ENCODE data around the gene CLIC4.

GRCh38 chr1:24890887-24891286 lies 145.6 kb downstream of the CLIC4 start:
- TF ChIP-seq ZNF274 (IDR thresholded peaks at IDR 0.05; ENCODE audit: borderline replicate concordance, extremely low read depth, low read length), result no peak
- TF ChIP-seq EZH2 (IDR thresholded peaks at IDR 0.05; ENCODE audit: low read depth, low read length, severe bottlenecking), result no peak
- no peak for TF ChIP-seq TEAD4 (IDR thresholded peaks at IDR 0.05; ENCODE audit: low read depth, low read length)
- no peak for TF ChIP-seq SP1 (IDR thresholded peaks at IDR 0.05; ENCODE audit: low read depth, low read length)
- TF ChIP-seq RFX5 (IDR thresholded peaks at IDR 0.05; ENCODE audit: borderline replicate concordance, low read depth, low read length), result no peak
- no peak for TF ChIP-seq CREB1 (IDR thresholded peaks at IDR 0.05)
- TF ChIP-seq CTCF (IDR thresholded peaks at IDR 0.05; ENCODE audit: control extremely low read depth in 1 of 3, insufficient read depth in 1 of 3, low read depth in 1 of 3, low read length in 3 of 3), result no peak
- TF ChIP-seq YY1 (IDR thresholded peaks at IDR 0.05; ENCODE audit: low read depth, low read length), result no peak
- no peak for TF ChIP-seq EP300 (IDR thresholded peaks at IDR 0.05; ENCODE audit: borderline replicate concordance in 1 of 2, low read depth in 2 of 2, low read length in 2 of 2)
- TF ChIP-seq NANOG (IDR thresholded peaks at IDR 0.05; ENCODE audit: insufficient read depth, low read depth, low read length, poor library complexity, severe bottlenecking), result no peak
- TF ChIP-seq CBX8 (IDR thresholded peaks at IDR 0.05; ENCODE audit: borderline replicate concordance, low read depth, low read length), result no peak
- no peak for TF ChIP-seq RXRA (IDR thresholded peaks at IDR 0.05; ENCODE audit: insufficient read depth, low read depth, low read length)
- TF ChIP-seq JUND (IDR thresholded peaks at IDR 0.05; ENCODE audit: low read length), result no peak
